Measurements from ENCODE around the gene DPEP2NB. TPM values are rescaled to one million over a fixed set of nuclear protein-coding genes. Genes with fewer than 3 reads are reported as not detected.

Gene DPEP2NB
- total and polyA plus RNA-seq, 2 donors (not counting 3 experiments of a cell fraction or from before 2014, with no cell fraction given) = not detected

DNA sequence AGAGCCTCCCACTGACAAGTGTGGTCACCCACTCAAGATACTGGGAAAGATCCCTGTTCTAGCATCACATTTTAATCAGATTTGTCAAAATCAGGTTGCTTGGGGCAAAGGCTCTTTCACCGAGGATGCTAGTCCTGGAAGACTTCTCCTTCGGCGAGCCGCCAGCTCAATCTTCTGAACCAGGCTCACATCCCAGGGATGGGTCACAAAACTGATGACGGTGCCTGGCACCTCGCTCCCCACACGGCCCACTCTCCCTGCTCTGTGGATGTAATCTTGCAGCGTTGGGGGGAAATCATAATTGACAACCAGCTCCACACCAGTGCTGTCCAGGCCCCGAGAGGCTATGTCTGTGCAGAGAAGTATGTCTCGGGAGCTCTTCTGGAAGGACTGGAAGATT, 5.8 kb upstream of the DPEP2NB start:
- dilution Hi-C loops (cut with MboI; ENCODE audit: extremely low pct_ligation_motif_present, low sequenced_read_pairs) = no loop called here
- no TSS peak for BruUV-seq (replicated peaks)
- H3K79me2 ChIP-seq (ENCODE audit: control insufficient read depth, insufficient read depth, low read length) = peaks cover 28% of the 10 kb centered on the region
- no peak overlapping the region for H3K9ac ChIP-seq (replicated peaks; ENCODE audit: extremely low read depth, insufficient read depth, low read length)
- no peaks in the 10 kb centered on the region for H3K9me3 ChIP-seq (replicated peaks; ENCODE audit: control insufficient read depth, insufficient read depth, low read length)
- ChIA-PET POLR2A (no interaction called here), CTCF (interaction anchor here (0.8 to 2.3 kb wide), 5 partner anchors 13 to 205 kb away, joined by 3 to 7 read pairs (median 3); no protein-coding TSS in a partner anchor)
- TF ChIP-seq POLR2AphosphoS5 (IDR thresholded peaks at IDR 0.05; ENCODE audit: insufficient read depth, low read depth, low read length) = no peak
- TF ChIP-seq MYC (IDR thresholded peaks at IDR 0.05; ENCODE audit: low read depth, low read length) = no peak
- TF ChIP-seq GATA2 (IDR thresholded peaks at IDR 0.05; ENCODE audit: insufficient read depth, insufficient read length, low read depth, low read length) = no peak
- no peak for TF ChIP-seq JUN (IDR thresholded peaks at IDR 0.05; ENCODE audit: borderline replicate concordance, insufficient read depth, insufficient read length, low read depth)
- TF ChIP-seq POLR2A (IDR thresholded peaks at IDR 0.05; ENCODE audit: low read depth, low read length) = no peak
- no peak for TF ChIP-seq FOS (IDR thresholded peaks at IDR 0.05; ENCODE audit: borderline replicate concordance, insufficient read depth, low read length)
- TF ChIP-seq EZH2 (IDR thresholded peaks at IDR 0.05; ENCODE audit: borderline replicate concordance, low read depth, low read length, severe bottlenecking) = no peak
- TF ChIP-seq, protein P1, sequence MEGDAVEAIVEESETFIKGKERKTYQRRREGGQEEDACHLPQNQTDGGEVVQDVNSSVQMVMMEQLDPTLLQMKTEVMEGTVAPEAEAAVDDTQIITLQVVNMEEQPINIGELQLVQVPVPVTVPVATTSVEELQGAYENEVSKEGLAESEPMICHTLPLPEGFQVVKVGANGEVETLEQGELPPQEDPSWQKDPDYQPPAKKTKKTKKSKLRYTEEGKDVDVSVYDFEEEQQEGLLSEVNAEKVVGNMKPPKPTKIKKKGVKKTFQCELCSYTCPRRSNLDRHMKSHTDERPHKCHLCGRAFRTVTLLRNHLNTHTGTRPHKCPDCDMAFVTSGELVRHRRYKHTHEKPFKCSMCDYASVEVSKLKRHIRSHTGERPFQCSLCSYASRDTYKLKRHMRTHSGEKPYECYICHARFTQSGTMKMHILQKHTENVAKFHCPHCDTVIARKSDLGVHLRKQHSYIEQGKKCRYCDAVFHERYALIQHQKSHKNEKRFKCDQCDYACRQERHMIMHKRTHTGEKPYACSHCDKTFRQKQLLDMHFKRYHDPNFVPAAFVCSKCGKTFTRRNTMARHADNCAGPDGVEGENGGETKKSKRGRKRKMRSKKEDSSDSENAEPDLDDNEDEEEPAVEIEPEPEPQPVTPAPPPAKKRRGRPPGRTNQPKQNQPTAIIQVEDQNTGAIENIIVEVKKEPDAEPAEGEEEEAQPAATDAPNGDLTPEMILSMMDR (IDR thresholded peaks at IDR 0.05; ENCODE audit: extremely low read depth in 1 of 2, insufficient read depth in 1 of 2, low read depth in 1 of 2, low read length in 2 of 2) = no peak
- TF ChIP-seq MAX (IDR thresholded peaks at IDR 0.05; ENCODE audit: insufficient read depth, insufficient read length) = no peak
- no peak overlapping the region for H2AFZ ChIP-seq (ENCODE audit: low read depth, low read length)
- H3K4me2 ChIP-seq (ENCODE audit: insufficient read depth, low read length) = peak overlapping the region; percentile 69
- peaks cover 0 to 2% of the 10 kb centered on the region in 2 experiments for H3K36me3 ChIP-seq (ENCODE audit: control insufficient read depth in 2 of 2, extremely low read depth in 1 of 2, insufficient read depth in 2 of 2, low read length in 2 of 2)
- no peaks in the 10 kb centered on the region for H4K20me1 ChIP-seq (replicated peaks; ENCODE audit: control insufficient read depth, extremely low read depth, insufficient read depth, low read length)
- H3K27ac ChIP-seq (ENCODE audit: insufficient read depth, low read depth, low read length) = no peak overlapping the region
- H3K27me3 ChIP-seq (ENCODE audit: control insufficient read depth in 2 of 2, insufficient read depth in 2 of 2, low read length in 2 of 2) = no peaks in the 10 kb centered on the region
- intact Hi-C loops (cut with micrococcal nuclease) = no loop called here
- peaks cover 14% of the 10 kb centered on the region for H3K4me1 ChIP-seq (ENCODE audit: control insufficient read depth, extremely low read depth, insufficient read depth, low read length)
- no peak for DNase-seq (ENCODE audit: low read depth, low spot score)
- FAIRE-seq = no peak
- H3K4me3 ChIP-seq (replicated peaks in 1 of 3; ENCODE audit: insufficient read depth in 1 of 3, low read depth in 1 of 3, low read length in 3 of 3) = no peak overlapping the region
- H3K9me1 ChIP-seq (replicated peaks; ENCODE audit: control insufficient read depth, extremely low read depth, insufficient read depth, low read length) = no peaks in the 10 kb centered on the region

Data from endothelial cell of umbilical vein (primary cell).